Measurements from ENCODE around the gene TMEM253.

TMEM253 gene

DNA sequence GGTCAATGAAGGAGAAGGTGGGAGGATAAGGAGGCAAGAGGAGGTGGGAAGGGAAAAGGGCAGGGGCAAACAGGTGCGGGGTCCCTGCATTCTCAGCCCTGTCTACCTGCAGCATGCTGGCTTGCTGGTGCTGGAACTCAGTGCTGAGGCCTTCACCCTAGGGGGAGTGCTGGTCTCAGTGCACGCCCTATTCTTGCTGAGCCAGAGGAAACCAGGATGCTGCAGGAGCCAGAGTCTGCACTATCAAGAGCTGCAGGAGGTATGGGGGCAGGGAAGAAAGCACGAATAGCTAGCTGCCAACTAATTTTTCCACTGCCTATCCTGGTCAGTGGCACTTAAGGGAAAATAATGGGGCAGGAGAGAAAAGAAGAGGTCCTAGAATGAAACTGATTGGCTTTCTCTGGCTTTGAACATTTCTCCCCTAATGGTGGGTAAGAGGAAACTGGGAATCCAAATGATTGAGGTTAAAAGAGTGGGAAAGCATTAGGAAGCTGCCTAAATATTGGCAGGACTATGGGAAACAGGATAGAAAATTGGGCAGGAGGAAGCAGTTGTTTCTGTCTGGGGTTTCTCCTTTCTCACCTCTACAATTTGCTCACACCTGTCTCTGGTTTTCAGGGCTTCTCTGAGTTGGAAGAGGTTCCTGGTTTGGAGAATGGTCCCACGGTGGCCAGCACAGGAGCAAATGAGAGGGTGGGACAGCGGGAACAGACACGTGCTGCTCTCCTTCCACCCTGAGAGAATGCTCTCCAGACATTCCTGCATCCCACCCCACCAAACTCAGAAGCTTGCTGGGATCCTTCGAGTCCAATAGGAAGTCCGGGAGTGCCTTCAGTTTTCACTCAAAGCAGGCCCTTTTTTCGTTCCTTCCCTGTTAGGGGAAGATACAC, 1.9 kb downstream of the TMEM253 start:
- Mint-ChIP-seq H3K27me3 (peaks cover 9% of the 10 kb centered on the region), H3K4me3 (peak overlapping the region; percentile 84), H3K27ac (peak overlapping the region; percentile 83), H3K9me3 (no peaks in the 10 kb centered on the region), H3K4me1 (ENCODE audit: low read depth) (peaks cover 45% of the 10 kb centered on the region), H3K36me3 (ENCODE audit: low read depth) (no peaks in the 10 kb centered on the region)

DNA sequence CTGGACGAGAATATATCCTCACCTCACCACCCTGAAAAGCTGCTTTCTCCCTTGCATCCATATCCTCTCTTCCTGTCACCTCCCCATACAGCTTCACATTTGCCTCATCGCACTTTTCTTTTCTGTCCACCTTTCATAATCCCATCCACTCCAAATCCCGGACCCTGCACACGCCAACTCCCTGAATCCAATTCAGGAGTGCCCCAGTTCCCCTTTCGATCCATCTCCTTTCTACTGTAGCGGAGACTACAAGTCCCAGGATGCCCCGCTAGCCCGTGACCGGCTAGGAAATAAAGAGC, 2.5 kb downstream of the TMEM253 start:
- H3K27ac Mint-ChIP-seq = peak overlapping the region; percentile 83
- no peaks in the 10 kb centered on the region for H3K9me3 Mint-ChIP-seq
- peak overlapping the region; percentile 84 for H3K4me3 Mint-ChIP-seq
- H3K27me3 Mint-ChIP-seq = peaks cover 9% of the 10 kb centered on the region
- H3K36me3 Mint-ChIP-seq (ENCODE audit: low read depth) = no peaks in the 10 kb centered on the region
- peaks cover 45% of the 10 kb centered on the region for H3K4me1 Mint-ChIP-seq (ENCODE audit: low read depth)

DNA sequence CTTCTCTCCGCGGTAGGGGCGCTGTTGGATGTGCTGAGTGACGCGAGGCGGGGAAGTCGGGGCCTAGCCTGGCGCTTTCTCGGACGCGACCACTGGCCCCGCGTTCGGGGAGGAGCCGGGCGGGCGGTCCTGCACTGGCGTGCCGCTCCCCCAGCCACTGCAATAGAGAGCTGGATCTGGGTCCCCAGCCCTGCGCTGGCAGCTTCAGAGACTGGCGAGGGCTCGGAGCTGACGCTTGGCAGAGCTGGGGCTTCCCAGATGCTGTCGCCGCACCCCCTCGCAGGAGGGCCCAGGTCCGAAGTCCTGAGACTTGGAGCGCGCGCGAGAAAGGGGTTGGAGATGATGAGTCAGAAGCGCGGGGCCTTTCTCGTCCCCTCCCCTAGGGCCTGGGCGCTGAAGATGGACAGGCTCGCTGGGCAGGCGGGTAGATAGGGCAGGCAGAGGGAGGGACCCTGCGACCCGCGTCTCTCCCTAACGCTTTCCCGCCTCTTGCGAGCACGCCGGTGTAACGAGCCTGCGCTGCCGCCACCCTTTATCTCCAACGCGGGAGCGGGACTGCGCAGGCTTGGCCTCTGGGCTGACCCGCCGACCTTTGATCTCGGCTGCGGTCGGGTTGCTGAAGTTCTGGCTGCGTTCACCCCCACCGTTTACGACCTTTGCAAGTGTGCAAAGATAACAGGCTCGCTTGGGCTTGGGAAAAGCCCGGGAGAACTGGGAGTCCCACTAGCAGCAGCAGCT, 3.0 kb downstream of the TMEM253 start:
- Mint-ChIP-seq H3K27me3 (peaks cover 7% of the 10 kb centered on the region), H3K36me3 (ENCODE audit: low read depth) (no peaks in the 10 kb centered on the region), H3K4me3 (peak overlapping the region; percentile 84), H3K4me1 (ENCODE audit: low read depth) (peaks cover 42% of the 10 kb centered on the region), H3K9me3 (no peaks in the 10 kb centered on the region), H3K27ac (peak overlapping the region; percentile 83)

DNA sequence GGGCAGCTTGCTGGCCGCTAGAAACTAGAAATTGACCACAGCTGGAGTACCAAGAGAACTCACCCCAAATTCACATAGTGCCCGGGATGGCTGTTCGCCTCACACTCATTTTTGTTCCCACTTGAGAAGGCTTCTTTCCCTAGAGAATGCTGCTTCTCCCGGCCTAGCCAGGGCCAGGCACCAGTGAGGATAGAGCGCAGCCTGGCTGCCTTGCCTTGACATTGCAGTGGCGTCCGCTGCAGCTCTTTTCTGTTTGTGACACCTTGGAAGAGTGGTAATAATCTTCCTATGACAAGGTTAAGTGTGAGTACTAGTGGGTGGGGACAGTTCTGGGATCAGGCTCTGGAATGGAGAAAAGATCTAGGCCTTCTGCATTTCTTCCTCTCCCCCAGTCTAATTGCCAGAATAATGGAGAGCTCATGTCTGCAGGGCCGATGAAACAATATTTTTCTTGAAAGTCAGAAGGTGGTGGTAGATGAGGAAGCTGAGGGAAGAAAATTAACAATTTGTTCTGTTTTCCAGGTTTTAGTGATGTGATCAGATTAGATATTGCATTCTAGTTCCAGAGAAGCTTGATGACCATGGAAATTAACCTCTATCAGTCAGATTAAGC, 3.7 kb downstream of the TMEM253 start:
- Mint-ChIP-seq H3K9me3 (no peaks in the 10 kb centered on the region), H3K4me3 (peak overlapping the region; percentile 84), H3K27me3 (no peaks in the 10 kb centered on the region), H3K4me1 (ENCODE audit: low read depth) (peaks cover 38% of the 10 kb centered on the region), H3K27ac (peak overlapping the region; percentile 83), H3K36me3 (ENCODE audit: low read depth) (no peaks in the 10 kb centered on the region)

DNA sequence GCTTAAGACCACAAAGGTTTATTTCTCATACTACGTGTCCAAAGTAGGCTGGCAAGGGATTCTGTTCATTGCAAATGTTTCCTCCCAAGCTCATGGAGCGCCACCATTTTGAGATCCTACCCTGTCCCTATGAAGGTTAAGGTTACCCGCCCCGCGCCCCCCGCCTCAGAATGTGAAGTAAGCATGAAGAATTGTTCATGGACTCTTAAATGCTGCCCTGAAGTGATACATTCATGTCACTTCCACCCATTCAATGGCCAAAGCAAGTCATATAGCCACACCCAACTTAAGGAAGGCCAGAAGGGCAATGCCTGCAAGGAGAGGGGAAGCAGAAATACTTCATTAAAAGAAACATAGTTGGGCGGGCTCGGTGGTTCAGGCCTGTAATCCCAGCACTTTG, 4.2 kb downstream of the TMEM253 start:
- Mint-ChIP-seq H3K36me3 (ENCODE audit: low read depth) (no peaks in the 10 kb centered on the region), H3K27ac (peak overlapping the region; percentile 83), H3K4me1 (ENCODE audit: low read depth) (peaks cover 40% of the 10 kb centered on the region), H3K4me3 (no peak overlapping the region), H3K27me3 (no peaks in the 10 kb centered on the region), H3K9me3 (no peaks in the 10 kb centered on the region)

DNA sequence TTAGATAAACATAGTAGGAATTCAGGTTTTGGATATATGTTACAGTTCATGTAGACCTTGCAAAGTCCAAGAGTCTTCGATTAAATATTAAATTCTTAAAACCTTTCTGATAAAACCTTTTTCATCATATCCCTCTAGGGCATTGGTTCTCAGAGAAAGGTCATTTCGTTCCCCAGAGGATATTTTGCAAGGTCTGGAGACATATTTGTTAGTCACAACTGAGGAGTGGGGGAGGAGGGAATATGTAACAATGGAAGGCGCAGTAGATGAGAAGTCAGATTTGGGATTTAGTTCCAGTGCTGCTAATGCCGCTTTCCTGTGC, 5.3 kb downstream of the TMEM253 start:
- peaks cover 41% of the 10 kb centered on the region for H3K4me1 Mint-ChIP-seq (ENCODE audit: low read depth)

DNA sequence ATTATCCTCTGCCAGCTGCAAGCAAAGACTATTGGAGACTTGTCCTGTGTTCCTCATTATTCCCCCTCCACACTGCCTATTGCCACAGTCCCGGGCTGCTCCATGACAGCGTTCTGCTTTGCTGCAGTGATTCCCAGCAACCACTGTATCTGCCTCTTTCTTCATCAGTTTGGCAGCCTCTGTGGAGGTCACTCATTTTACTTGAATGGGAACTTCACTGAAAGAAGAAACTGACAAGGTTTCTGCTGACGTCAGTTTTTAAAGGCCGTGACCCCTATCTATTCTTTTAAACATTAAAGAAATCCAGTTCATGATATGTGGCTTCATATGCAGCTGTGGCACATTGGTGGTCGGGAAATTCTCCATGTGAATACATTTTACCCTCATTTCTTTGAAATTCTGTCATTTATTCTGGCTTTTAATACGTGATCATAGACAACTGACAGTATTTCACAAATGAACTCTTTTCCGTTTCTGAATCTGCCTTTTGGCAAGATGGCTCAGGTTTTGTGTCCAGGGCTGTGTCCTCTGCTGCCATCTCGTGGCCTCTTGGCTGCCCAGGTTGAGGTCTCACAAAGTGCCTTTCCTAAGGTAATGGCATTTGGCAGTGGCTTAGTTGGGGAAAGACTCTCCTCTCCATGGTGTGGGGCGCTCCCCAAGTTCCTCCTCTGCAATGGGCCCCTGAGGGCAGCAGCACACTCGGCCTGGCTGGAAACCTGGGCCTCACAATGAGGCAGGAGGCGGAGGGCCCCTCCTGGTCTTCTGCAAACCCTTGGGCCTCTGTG, 5.8 kb downstream of the TMEM253 start:
- H3K27me3 Mint-ChIP-seq = no peaks in the 10 kb centered on the region
- H3K27ac Mint-ChIP-seq = no peak overlapping the region
- no peak overlapping the region for H3K4me3 Mint-ChIP-seq
- H3K9me3 Mint-ChIP-seq = no peaks in the 10 kb centered on the region
- peaks cover 41% of the 10 kb centered on the region for H3K4me1 Mint-ChIP-seq (ENCODE audit: low read depth)
- no peaks in the 10 kb centered on the region for H3K36me3 Mint-ChIP-seq (ENCODE audit: low read depth)

More for the DNA sequence above, 5.3 kb downstream of the TMEM253 start:
- H3K27me3 Mint-ChIP-seq = no peaks in the 10 kb centered on the region
- no peaks in the 10 kb centered on the region for H3K36me3 Mint-ChIP-seq (ENCODE audit: low read depth)
- no peak overlapping the region for H3K4me3 Mint-ChIP-seq
- no peaks in the 10 kb centered on the region for H3K9me3 Mint-ChIP-seq
- H3K27ac Mint-ChIP-seq = no peak overlapping the region

DNA sequence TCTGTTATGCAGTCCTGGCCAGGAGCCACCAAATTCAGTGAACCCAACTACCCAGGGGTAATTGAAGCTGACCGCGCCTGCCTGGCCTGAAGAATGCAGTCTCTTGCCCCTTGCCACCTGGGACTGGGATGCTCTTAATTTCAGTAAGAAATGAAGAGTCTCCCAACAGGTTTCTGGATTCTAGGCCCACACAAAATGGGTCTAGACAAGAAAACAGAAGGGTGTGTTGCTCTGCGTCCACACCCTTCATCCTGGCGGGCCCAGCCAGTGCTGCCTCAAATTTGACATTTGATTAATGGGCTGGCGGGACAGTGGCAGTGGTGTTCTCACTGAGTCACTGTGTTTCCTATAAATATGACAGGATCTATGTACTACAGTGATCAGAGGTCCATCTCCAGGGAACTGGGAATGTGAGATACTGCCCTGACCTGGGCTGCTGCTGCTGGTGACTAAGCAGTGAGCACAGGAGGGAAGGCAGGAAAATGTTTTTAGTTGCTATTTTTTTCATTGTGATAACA, 6.5 kb downstream of the TMEM253 start:
- Mint-ChIP-seq H3K4me3 (no peak overlapping the region), H3K36me3 (ENCODE audit: low read depth) (no peaks in the 10 kb centered on the region), H3K27ac (no peak overlapping the region), H3K27me3 (no peaks in the 10 kb centered on the region), H3K9me3 (no peaks in the 10 kb centered on the region), H3K4me1 (ENCODE audit: low read depth) (peaks cover 37% of the 10 kb centered on the region)

DNA sequence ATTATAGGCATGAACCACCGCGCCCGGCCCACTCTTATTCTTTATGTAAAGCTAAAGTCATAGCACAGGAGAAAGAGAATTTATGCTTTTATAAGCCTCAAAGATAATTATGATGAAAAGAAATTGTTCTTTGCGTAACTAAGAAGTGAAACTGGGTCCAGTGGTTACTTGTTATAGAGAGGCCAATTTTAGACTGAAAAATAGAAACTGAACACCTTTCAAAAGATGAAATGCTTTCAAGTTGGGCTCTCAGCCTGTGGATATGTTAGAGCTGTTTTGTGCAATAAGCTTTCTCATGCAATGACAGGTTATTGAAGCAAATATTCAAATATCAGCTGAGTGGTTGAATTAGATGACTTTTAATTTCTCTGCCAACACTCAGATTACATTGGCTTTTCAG, 7.9 kb downstream of the TMEM253 start:
- Mint-ChIP-seq H3K4me3 (no peak overlapping the region), H3K27me3 (no peaks in the 10 kb centered on the region), H3K27ac (no peak overlapping the region), H3K4me1 (ENCODE audit: low read depth) (peaks cover 27% of the 10 kb centered on the region), H3K36me3 (ENCODE audit: low read depth) (no peaks in the 10 kb centered on the region), H3K9me3 (no peaks in the 10 kb centered on the region)

DNA sequence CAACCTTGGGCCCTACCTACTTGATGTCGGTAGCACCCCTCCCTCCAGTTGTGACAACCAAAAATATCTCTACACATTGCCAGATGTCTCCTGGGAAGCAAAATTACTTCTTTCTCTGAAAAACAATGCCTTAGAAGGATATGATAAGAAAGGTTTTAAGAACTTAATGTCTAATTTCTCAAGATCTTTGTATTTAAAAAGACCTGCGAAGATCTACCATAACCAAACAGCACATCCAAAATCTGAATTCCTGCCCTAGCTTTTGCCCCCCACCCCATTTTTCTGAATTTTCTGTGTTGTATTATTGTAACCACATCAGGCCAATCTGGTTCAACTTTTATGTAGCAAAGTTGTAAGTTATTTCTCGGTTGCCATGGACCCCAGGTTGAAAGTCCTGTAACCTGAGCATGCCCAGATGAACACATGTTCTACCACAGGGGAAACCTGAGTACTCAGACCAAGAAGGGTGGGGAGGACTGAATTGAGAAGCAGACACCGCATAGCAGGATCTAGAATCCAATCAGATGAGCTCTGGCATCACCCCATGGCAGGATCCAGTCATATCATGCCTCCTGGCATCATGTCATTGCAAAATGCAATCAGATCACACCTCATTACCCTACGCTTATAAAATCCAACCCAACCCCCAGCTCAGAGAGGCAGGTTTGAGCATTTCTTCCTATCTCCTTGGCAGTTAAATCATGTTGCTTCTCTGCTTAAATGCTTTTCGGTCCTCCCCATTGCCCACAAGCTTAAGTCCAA, 8.7 kb downstream of the TMEM253 start:
- H3K27me3 Mint-ChIP-seq = no peaks in the 10 kb centered on the region
- H3K36me3 Mint-ChIP-seq (ENCODE audit: low read depth) = no peaks in the 10 kb centered on the region
- no peaks in the 10 kb centered on the region for H3K9me3 Mint-ChIP-seq
- peaks cover 25% of the 10 kb centered on the region for H3K4me1 Mint-ChIP-seq (ENCODE audit: low read depth)
- H3K4me3 Mint-ChIP-seq = no peak overlapping the region
- H3K27ac Mint-ChIP-seq = peak overlapping the region; percentile 33

DNA sequence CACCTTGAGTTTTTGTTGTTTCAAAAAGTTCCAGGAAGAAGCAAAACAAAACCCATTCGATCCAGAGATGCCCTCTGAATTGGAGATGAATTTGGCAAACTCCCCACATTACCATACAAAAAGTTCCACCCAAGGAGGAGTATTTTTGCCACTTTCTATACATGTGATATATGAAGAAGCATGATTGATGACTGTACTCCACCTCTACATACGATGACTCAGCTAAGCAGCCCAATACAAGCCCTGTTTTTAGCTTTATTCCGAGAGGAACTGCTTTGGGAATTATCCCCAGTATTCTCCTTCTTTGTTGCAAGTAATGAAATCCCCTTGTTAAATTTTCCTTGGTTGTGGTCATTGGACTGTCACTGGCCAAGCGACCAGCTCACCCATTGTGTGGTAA, 11.4 kb downstream of the TMEM253 start:
- H3K4me1 Mint-ChIP-seq (ENCODE audit: low read depth) = peaks cover 10% of the 10 kb centered on the region
- no peak overlapping the region for H3K27ac Mint-ChIP-seq
- no peak overlapping the region for H3K4me3 Mint-ChIP-seq
- no peaks in the 10 kb centered on the region for H3K9me3 Mint-ChIP-seq
- no peaks in the 10 kb centered on the region for H3K36me3 Mint-ChIP-seq (ENCODE audit: low read depth)
- no peaks in the 10 kb centered on the region for H3K27me3 Mint-ChIP-seq

DNA sequence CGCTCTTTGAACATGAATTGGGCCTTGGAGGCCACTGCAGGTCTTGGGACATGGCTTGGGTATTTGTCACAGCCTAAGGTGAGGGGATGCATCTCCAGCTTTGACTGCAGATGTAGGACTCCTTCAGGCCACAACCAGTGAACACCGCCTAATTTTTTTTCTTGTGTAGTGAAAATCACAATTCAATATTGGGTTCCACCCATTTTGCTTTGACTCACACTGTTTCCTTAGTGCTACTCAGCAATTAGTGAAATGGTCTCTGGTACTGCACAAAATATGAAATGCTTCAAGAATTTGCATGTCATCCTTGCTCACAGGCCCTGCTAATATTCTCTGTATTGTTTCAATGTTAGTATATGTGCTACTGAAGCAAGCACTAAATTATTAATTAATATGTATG, 12.5 kb downstream of the TMEM253 start:
- Mint-ChIP-seq H3K4me1 (ENCODE audit: low read depth) (peaks cover 10% of the 10 kb centered on the region), H3K27me3 (peaks cover 4% of the 10 kb centered on the region), H3K9me3 (no peaks in the 10 kb centered on the region), H3K4me3 (no peak overlapping the region), H3K36me3 (ENCODE audit: low read depth) (no peaks in the 10 kb centered on the region), H3K27ac (no peak overlapping the region)

DNA sequence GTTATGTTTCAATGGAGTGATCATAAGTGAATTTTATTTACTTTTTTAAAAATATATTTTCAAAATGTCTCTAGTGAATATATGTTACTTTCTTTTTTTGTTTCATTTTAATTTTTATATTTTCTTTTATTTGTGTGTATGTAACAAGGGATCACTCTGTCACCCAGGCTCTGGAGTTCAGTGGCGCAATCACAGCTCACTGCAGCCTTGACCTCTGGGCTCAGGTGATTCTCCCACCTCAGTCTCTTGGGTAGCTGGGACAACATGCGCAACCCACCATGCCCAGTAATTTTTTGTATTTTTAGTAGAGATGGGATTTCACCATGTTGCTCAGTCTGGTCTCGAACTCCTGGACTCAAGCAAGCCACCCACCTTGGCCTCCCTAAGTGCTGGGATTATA, 18.1 kb downstream of the TMEM253 start:
- peaks cover 18% of the 10 kb centered on the region for H3K27me3 Mint-ChIP-seq
- H3K4me3 Mint-ChIP-seq = no peak overlapping the region
- no peaks in the 10 kb centered on the region for H3K36me3 Mint-ChIP-seq (ENCODE audit: low read depth)
- no peak overlapping the region for H3K27ac Mint-ChIP-seq
- H3K9me3 Mint-ChIP-seq = no peaks in the 10 kb centered on the region
- no peaks in the 10 kb centered on the region for H3K4me1 Mint-ChIP-seq (ENCODE audit: low read depth)

DNA sequence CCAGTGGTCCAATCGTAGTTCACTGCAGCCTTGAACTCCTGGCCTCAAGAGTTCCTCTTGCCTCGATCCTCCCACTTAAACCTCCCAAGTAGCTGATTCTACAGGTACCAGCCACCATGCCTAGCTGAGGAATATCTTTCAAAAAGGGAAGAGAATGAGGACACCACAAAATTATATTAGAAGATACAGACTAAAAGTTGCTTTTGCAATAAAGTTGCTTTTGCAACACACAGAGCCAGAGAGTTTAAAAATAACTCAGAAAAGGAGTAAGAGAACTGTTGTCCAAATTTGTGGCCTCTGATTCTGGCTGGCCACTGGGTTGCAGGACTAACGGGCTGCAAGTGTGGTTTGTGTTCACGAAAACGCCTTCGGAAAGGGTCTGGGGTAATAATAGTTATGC, 19.8 kb downstream of the TMEM253 start:
- no peak overlapping the region for H3K4me3 Mint-ChIP-seq
- no peaks in the 10 kb centered on the region for H3K36me3 Mint-ChIP-seq (ENCODE audit: low read depth)
- peaks cover 4% of the 10 kb centered on the region for H3K9me3 Mint-ChIP-seq
- H3K27ac Mint-ChIP-seq = no peak overlapping the region
- peaks cover 24% of the 10 kb centered on the region for H3K27me3 Mint-ChIP-seq
- no peaks in the 10 kb centered on the region for H3K4me1 Mint-ChIP-seq (ENCODE audit: low read depth)
